Spleen (tissue), 7 donors: Measurements from ENCODE around the gene HHLA2.

ENCODE experiments used
- POLR2AphosphoS5 ChIP-seq, 3 donors: sonication (generic); formaldehyde crosslinking; IDR thresholded peaks; one replicate each; pipeline ENCODE4 v1.5.1; 2017; ENCODE audit warnings: antibody characterized with exemption in 3 of 3
- TF ChIP-seq, protein P1 (sequence below), 11 experiments: fragments of 200-600 bp in 7 of 11; fragments of 450-650 bp in 4 of 11; sonication (generic) in 4 of 11; IDR thresholded peaks in 8 of 11; conservative IDR thresholded peaks in 3 of 11; 1 replicate in 7 of 11; 2 replicates in 4 of 11; pipeline versions ENCODE4 v1.4.0 to v1.8.0; 2016 to 2021; ENCODE audit warnings: antibody characterized with exemption in 11 of 11, inconsistent platforms in 4 of 11, mild to moderate bottlenecking in 1 of 11
- donor health status: DM: no; HTN: no; CAD: no; lungs with moderate emphysema.
- donor health status: DM: no; HTN: no; CAD: no.
- donor health status: DM: no; HTN: no; CAD: no.

GRCh38 chr3:108404368-108404767 lies 108.0 kb downstream of the HHLA2 start:
- TF ChIP-seq, protein P1, sequence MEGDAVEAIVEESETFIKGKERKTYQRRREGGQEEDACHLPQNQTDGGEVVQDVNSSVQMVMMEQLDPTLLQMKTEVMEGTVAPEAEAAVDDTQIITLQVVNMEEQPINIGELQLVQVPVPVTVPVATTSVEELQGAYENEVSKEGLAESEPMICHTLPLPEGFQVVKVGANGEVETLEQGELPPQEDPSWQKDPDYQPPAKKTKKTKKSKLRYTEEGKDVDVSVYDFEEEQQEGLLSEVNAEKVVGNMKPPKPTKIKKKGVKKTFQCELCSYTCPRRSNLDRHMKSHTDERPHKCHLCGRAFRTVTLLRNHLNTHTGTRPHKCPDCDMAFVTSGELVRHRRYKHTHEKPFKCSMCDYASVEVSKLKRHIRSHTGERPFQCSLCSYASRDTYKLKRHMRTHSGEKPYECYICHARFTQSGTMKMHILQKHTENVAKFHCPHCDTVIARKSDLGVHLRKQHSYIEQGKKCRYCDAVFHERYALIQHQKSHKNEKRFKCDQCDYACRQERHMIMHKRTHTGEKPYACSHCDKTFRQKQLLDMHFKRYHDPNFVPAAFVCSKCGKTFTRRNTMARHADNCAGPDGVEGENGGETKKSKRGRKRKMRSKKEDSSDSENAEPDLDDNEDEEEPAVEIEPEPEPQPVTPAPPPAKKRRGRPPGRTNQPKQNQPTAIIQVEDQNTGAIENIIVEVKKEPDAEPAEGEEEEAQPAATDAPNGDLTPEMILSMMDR (IDR thresholded peaks at IDR 0.05 in 8 of 11, conservative IDR thresholded peaks at IDR 0.05 in 3 of 11), result no peak
- no peak for TF ChIP-seq POLR2AphosphoS5 (IDR thresholded peaks at IDR 0.05)
